ENCODE data around the gene PHKG2.

PHKG2 gene

GRCh38 chr16:30757316-30757715 is 9.1 kb downstream of the PHKG2 start:
- DNase-seq (ENCODE audit: low read depth in 2 of 2), result no peak

GRCh38 chr16:30758988-30759491 is 10.8 kb downstream of the PHKG2 start:
- DNase-seq (ENCODE audit: low read depth in 2 of 2), result no peak

GRCh38 chr16:30760001-30760559 is 11.9 kb downstream of the PHKG2 start:
- DNase-seq (ENCODE audit: low read depth in 2 of 2), result no peak

GRCh38 chr16:30760577-30761426 is 12.6 kb downstream of the PHKG2 start:
- DNase-seq (ENCODE audit: low read depth in 2 of 2), result no peak

GRCh38 chr16:30761427-30761927 is 13.3 kb downstream of the PHKG2 start:
- DNase-seq (ENCODE audit: low read depth in 2 of 2), result no peak

GRCh38 chr16:30761928-30762902 is 14.0 kb downstream of the PHKG2 start, which contains the start of the genes CFAP119 and RNF40:
TSS of gene CFAP119 (minus strand) at chr16:30762062. CDS start at chr16:30761748, 314 bp downstream.
TSS of gene RNF40 (plus strand) at chr16:30762322. CDS start at chr16:30762546, 224 bp downstream.
- peak; percentile 82 to 83 for DNase-seq (ENCODE audit: low read depth in 2 of 2)

- no peak for DNase-seq (ENCODE audit: low read depth in 2 of 2)
These were observed 14.9 kb downstream of the PHKG2 start for GRCh38 chr16:30762991-30763725.

- DNase-seq (ENCODE audit: low read depth in 2 of 2), result no peak
These were observed 15.9 kb downstream of the PHKG2 start for GRCh38 chr16:30764086-30764485.

- DNase-seq (ENCODE audit: low read depth in 2 of 2), result no peak
These were observed 16.7 kb downstream of the PHKG2 start for GRCh38 chr16:30764816-30765465.

GRCh38 chr16:30766206-30766932 is 18.1 kb downstream of the PHKG2 start:
- DNase-seq (ENCODE audit: low read depth in 2 of 2), result no peak

GRCh38 chr16:30766933-30767284 is 18.7 kb downstream of the PHKG2 start:
- DNase-seq (ENCODE audit: low read depth in 2 of 2), result no peak

- no peak for DNase-seq (ENCODE audit: low read depth in 2 of 2)
These were observed 19.7 kb downstream of the PHKG2 start for GRCh38 chr16:30767767-30768465.

- DNase-seq (ENCODE audit: low read depth in 2 of 2), result no peak
These were observed 20.5 kb downstream of the PHKG2 start for GRCh38 chr16:30768583-30769181.

- DNase-seq (ENCODE audit: low read depth in 2 of 2), result no peak
These were observed 21.3 kb downstream of the PHKG2 start for GRCh38 chr16:30769379-30770089.

- no peak for DNase-seq (ENCODE audit: low read depth in 2 of 2)
These were observed 23.5 kb downstream of the PHKG2 start for GRCh38 chr16:30771726-30772125.

GRCh38 chr16:30773826-30774225 is 25.6 kb downstream of the PHKG2 start:
- no peak for DNase-seq (ENCODE audit: low read depth in 2 of 2)

GRCh38 chr16:30774367-30775130 is 26.3 kb downstream of the PHKG2 start:
- DNase-seq (ENCODE audit: low read depth in 2 of 2), result no peak

GRCh38 chr16:30775131-30775391 is 26.8 kb downstream of the PHKG2 start:
- DNase-seq (ENCODE audit: low read depth in 2 of 2), result no peak
